K562 (cell line): ENCODE measurements around the gene DHX29. TPM values are rescaled to one million over a fixed set of nuclear protein-coding genes. Genes with fewer than 3 reads are reported as not detected.

Source experiments
- ATAC-seq: fragments of 200-7000 bp; cut with Tn5 transposase; 3 replicates; pipeline ENCODE4 v1.9.1; 2020; ENCODE audit warnings: moderate library complexity
- BruUV-seq: library from RNA; stranded (reverse); fragments of 400-500 nt; replicated peaks from 2 replicates; lab custom pipeline; 2021; lab: Mats Ljungman, UMichigan
- CTCF ChIA-PET: fragments of 300-600 bp; formaldehyde crosslinking; extraction: SDS; loops from one replicate; lab custom pipeline; 2021; ENCODE audit warnings: low intra/inter-chr PET ratio; lab: Yijun Ruan, JAX
- POLR2A ChIA-PET: fragments of 300-600, 350-650 bp; sonication (Branson Sonifier 250); formaldehyde crosslinking; extraction: SDS; loops from one replicate; lab custom pipeline; 2021; ENCODE audit warnings: antibody characterized with exemption, inconsistent platforms; lab: Yijun Ruan, JAX
- DNase-seq, 4 experiments: peaks; one replicate each; pipeline versions ENCODE4 v3.0.0 to v3.0.0-alpha.2; 2011 to 2018; ENCODE audit warnings: low spot score in 3 of 4, mixed read lengths in 3 of 4; ENCODE audit errors: extremely low read depth in 1 of 4
- FAIRE-seq: peaks from 2 replicates; lab custom pipeline; 2011; peaks lifted over from hg19 to GRCh38; lab: Jason Lieb, UNC
- H2AFZ ChIP-seq: 2 replicates; pipeline ENCODE4 v1.6.0; 2011; ENCODE audit warnings: low read depth, low read length, control low read depth, inconsistent platforms
- H3K27ac ChIP-seq: fragments of 200-600 bp; 3 replicates; pipeline ENCODE4 v1.8.0; 2011; ENCODE audit warnings: low read depth, mild to moderate bottlenecking, control low read depth, inconsistent platforms, low read length, moderate library complexity, mixed read lengths; ENCODE audit errors: extremely low read depth
- H3K27me3 ChIP-seq, 2 experiments: fragments of 300-600 bp in 1 of 2; 2 replicates in 1 of 2; 3 replicates in 1 of 2; pipeline versions ENCODE4 v1.6.0 to v1.8.0; 2011; ENCODE audit warnings: inconsistent platforms in 2 of 2, low read length in 2 of 2, mild to moderate bottlenecking in 1 of 2, mixed read lengths in 1 of 2, moderate library complexity in 1 of 2; ENCODE audit not compliant: control insufficient read depth in 2 of 2, insufficient read depth in 2 of 2
- H3K36me3 ChIP-seq: fragments of 300-600 bp; 3 replicates; pipeline ENCODE4 v1.8.0; 2011; ENCODE audit warnings: mild to moderate bottlenecking, low read length, inconsistent platforms; ENCODE audit not compliant: control insufficient read depth, insufficient read depth
- H3K4me1 ChIP-seq, 2 experiments: fragments of 200-600 bp in 1 of 2; replicated peaks in 1 of 2; 2 replicates in 1 of 2; 3 replicates in 1 of 2; pipeline versions ENCODE4 v1.5.1 to v1.8.0; 2011; ENCODE audit warnings: inconsistent platforms in 2 of 2, low read length in 2 of 2, mild to moderate bottlenecking in 1 of 2, mixed read lengths in 1 of 2, moderate library complexity in 1 of 2; ENCODE audit not compliant: control insufficient read depth in 2 of 2, insufficient read depth in 2 of 2
- H3K4me2 ChIP-seq: 2 replicates; pipeline ENCODE4 v1.6.1; 2011; ENCODE audit warnings: low read length, control low read depth, inconsistent platforms, mixed read lengths; ENCODE audit not compliant: insufficient read depth
- H3K4me3 ChIP-seq: fragments of 200-600 bp; sonication (generic), shearing (Covaris generic); 2 replicates; pipeline ENCODE4 v1.5.1; 2016; ENCODE audit warnings: control low read depth, inconsistent platforms
- H3K79me2 ChIP-seq: fragments of 200-600 bp; 3 replicates; pipeline ENCODE4 v1.8.0; 2011; ENCODE audit warnings: low read length, inconsistent platforms; ENCODE audit not compliant: control insufficient read depth, insufficient read depth
- H3K9ac ChIP-seq, 2 experiments: 2 replicates each; pipeline versions ENCODE4 v1.6.0 to v1.6.1; 2011; ENCODE audit warnings: low read depth in 2 of 2, low read length in 2 of 2, control low read depth in 1 of 2, inconsistent platforms in 1 of 2, mild to moderate bottlenecking in 1 of 2, mixed read lengths in 1 of 2; ENCODE audit not compliant: insufficient read depth in 1 of 2
- H3K9me1 ChIP-seq: one replicate; pipeline ENCODE4 v1.6.0; 2011; ENCODE audit warnings: inconsistent platforms, mild to moderate bottlenecking, low read length, moderate library complexity; ENCODE audit not compliant: control insufficient read depth, insufficient read depth
- H3K9me3 ChIP-seq: replicated peaks from 2 replicates; pipeline ENCODE4 v1.5.1; 2011; ENCODE audit warnings: low read depth, low read length, inconsistent platforms; ENCODE audit not compliant: control insufficient read depth, insufficient read depth
- H4K20me1 ChIP-seq: replicated peaks from 2 replicates; pipeline ENCODE4 v1.6.1; 2011; ENCODE audit warnings: low read length, inconsistent platforms, mixed read lengths; ENCODE audit not compliant: control insufficient read depth, insufficient read depth
- ATF2 ChIP-seq: sonication (generic); formaldehyde crosslinking; IDR thresholded peaks from 2 replicates; pipeline ENCODE4 v1.8.1; 2022; ENCODE audit warnings: missing genetic modification reagents
- CSDE1 ChIP-seq, 2 experiments: fragments of 450-650 bp; IDR thresholded peaks; 2 replicates each; pipeline ENCODE4 v1.6.1; 2016; ENCODE audit warnings: mild to moderate bottlenecking in 1 of 2
- DEAF1 ChIP-seq: fragments of 450-650 bp; formaldehyde crosslinking; IDR thresholded peaks from 2 replicates; pipeline ENCODE4 v1.4.0; 2020; ENCODE audit warnings: mild to moderate bottlenecking, moderate library complexity
- EP400 ChIP-seq: fragments of 450-650 bp; IDR thresholded peaks from 2 replicates; pipeline ENCODE4 v1.6.1; 2017; ENCODE audit warnings: antibody characterized with exemption, mild to moderate bottlenecking, moderate library complexity
- FIP1L1 ChIP-seq: fragments of 200-400 bp; formaldehyde crosslinking; IDR thresholded peaks from 2 replicates; pipeline ENCODE4 v1.6.1; 2018; ENCODE audit warnings: mild to moderate bottlenecking, low read depth, low read length; ENCODE audit not compliant: poor library complexity, severe bottlenecking
- HNRNPLL ChIP-seq: fragments of 200-400 bp; formaldehyde crosslinking; IDR thresholded peaks from 2 replicates; pipeline ENCODE4 v1.6.1; 2017; ENCODE audit warnings: low read length, low read depth, mild to moderate bottlenecking; ENCODE audit not compliant: poor library complexity, severe bottlenecking
- KDM5B ChIP-seq: fragments of 200-600 bp; sonication (generic); IDR thresholded peaks from 2 replicates; pipeline ENCODE4 v1.6.1; 2012; ENCODE audit warnings: low read depth, mild to moderate bottlenecking, moderate library complexity, low read length, control low read depth, inconsistent platforms; ENCODE audit not compliant: insufficient replicate concordance
- NFIX ChIP-seq: fragments of 250-450 bp; sonication (Bioruptor Pico); IDR thresholded peaks from 2 replicates; pipeline ENCODE4 v1.4.0; 2020; ENCODE audit warnings: low read depth, mild to moderate bottlenecking, moderate library complexity
- PKNOX1 ChIP-seq: fragments of 450-650 bp; IDR thresholded peaks from 2 replicates; pipeline ENCODE4 v1.6.1; 2016
- SLC30A9 ChIP-seq: fragments of 250-450 bp; sonication (Bioruptor Pico); IDR thresholded peaks from 2 replicates; pipeline ENCODE4 v1.8.0; 2022; ENCODE audit warnings: mild to moderate bottlenecking, moderate library complexity
- SMAD2 ChIP-seq: fragments of 150-350 bp; IDR thresholded peaks from 2 replicates; pipeline ENCODE4 v1.6.1; 2014; ENCODE audit warnings: low read depth, mild to moderate bottlenecking, low read length
- TARDBP ChIP-seq: fragments of 450-650 bp; IDR thresholded peaks from 2 replicates; pipeline ENCODE4 v1.6.1; 2016
- USF2 ChIP-seq: sonication (generic); formaldehyde crosslinking; IDR thresholded peaks from 2 replicates; pipeline ENCODE4 v1.5.0; 2020; ENCODE audit warnings: missing genetic modification reagents
- WGBS: fragments of 100-300 bp; shearing (Covaris generic); methylation state at CpG from one replicate; pipeline ENCODE4 v1.1.6; 2016; ENCODE audit warnings: low coverage, mixed read lengths; ENCODE audit not compliant: insufficient coverage; ENCODE audit errors: missing lambda C conversion rate; 5-methylcytosine and 5-hydroxymethylcytosine counted together
- in situ Hi-C: fragments of 300-500 bp; cut with MboI; formaldehyde crosslinking; loops from 4 replicates; pipeline ENCODE4 v1.15.0; 2018; ENCODE audit warnings: inconsistent platforms, mixed read lengths
- intact Hi-C: fragments of 100-400 bp; cut with micrococcal nuclease; formaldehyde crosslinking; loops from 2 replicates; pipeline ENCODE4 v1.14.2; 2022
- polyA plus RNA-seq, 8 experiments: library from polyadenylated mRNA; depleted of rRNA in 4 of 8; stranded (reverse) in 5 of 8; unstranded in 3 of 8; fragments of >200 nt; fragmentation: Nextera tagmentation in 2 of 8; fragmentation: Illumina TruSeq in 1 of 8; extraction: Ambion mirVana in 2 of 8; extraction: Trizol in 1 of 8; gene quantifications; 2 replicates each; pipeline versions ENCODE4 v1.2.1 to v1.2.3, GENCODE V29; 2011 to 2014; ENCODE audit warnings: inconsistent platforms in 1 of 8, missing spikeins in 1 of 8
- total RNA-seq, 7 experiments: library from RNA; depleted of rRNA in 6 of 7; stranded (reverse); fragments of >200 nt in 6 of 7; fragmentation: Illumina TruSeq in 2 of 7; extraction: Trizol in 2 of 7; gene quantifications; 2 replicates each; pipeline versions ENCODE4 v1.2.1 to v1.2.3, GENCODE V29; 2011 to 2021; ENCODE audit warnings: low replicate concordance in 1 of 7

DHX29 gene
- total and polyA plus RNA-seq, 9 of the 15 experiments (the other 6 are each of a cell fraction or from before 2014, with no cell fraction given), result 7.5 to 42.1 (median 25.0) TPM

- Histone ChIP-seq H3K9ac (peak overlapping the region; percentile 82 to 89), H2AFZ (peak overlapping the region; percentile 99), H3K36me3 (no peaks in the 10 kb centered on the region), H3K27ac (peak overlapping the region; percentile 64), H3K4me3 (peak overlapping the region; percentile 71), H3K9me3 (no peaks in the 10 kb centered on the region), H3K4me1 (peaks cover 12 to 40% of the 10 kb centered on the region in 2 experiments; a peak in 3 of 5 replicates), H4K20me1 (no peaks in the 10 kb centered on the region), H3K27me3 (peaks cover 17 to 22% of the 10 kb centered on the region in 2 experiments), H3K79me2 (no peaks in the 10 kb centered on the region), H3K4me2 (peak overlapping the region; percentile 89), H3K9me1 (peaks cover 3% of the 10 kb centered on the region)
- ATAC-seq, result no peak
- DNase-seq, result no peak
- ChIA-PET POLR2A (interaction anchor here (0.7 to 1.0 kb wide), 2 partner anchors 13 to 80 kb away, joined by 3 to 4 read pairs; partner anchors contain the start of genes DHX29 and MTREX), CTCF (interaction anchor here (1.9 kb wide), 1 partner anchor 464 kb away, joined by 6 read pairs; no protein-coding TSS in a partner anchor)
- intact Hi-C loops, result loop anchor here (2.0 to 5.0 kb wide), 3 partner anchors 56 to 463 kb away; partner anchors contain the start of genes CDC20B, DHX29 and MTREX
- in situ Hi-C loops, result no loop called here
- 41% methylated on average over 29 of the region's 30 CpGs for WGBS
- peak; percentile 51 for FAIRE-seq
- no TSS peak for BruUV-seq
- peak; percentile 19; the same call in 1 of the 2 replicates for TF ChIP-seq PKNOX1
- peak; percentile 45 for TF ChIP-seq EP400
- no peak for TF ChIP-seq KDM5B
- no peak for TF ChIP-seq ATF2 (CRISPR knock-in tag)
- TF ChIP-seq TARDBP, result 0 out of 2 replicates have a peak, but pooled peaks have one; percentile 7
- TF ChIP-seq DEAF1 (CRISPR knock-in tag), result no peak
- no peak for TF ChIP-seq SMAD2
- peak; percentile 52 for TF ChIP-seq NFIX (CRISPR knock-in tag)
- peak; percentile 90 for TF ChIP-seq HNRNPLL
- TF ChIP-seq USF2 (CRISPR knock-in tag), result peak; percentile 12
- 0 out of 4 replicates have a peak, but pooled peaks of 1 of the 2 experiments have one; percentile 18 for TF ChIP-seq CSDE1 (IDR thresholded peaks at IDR 0.05)
- no peak for TF ChIP-seq SLC30A9 (CRISPR knock-in tag)
- TF ChIP-seq FIP1L1, result no peak
Measured at GRCh38 chr5:55227664-55228430, 79.6 kb downstream of the DHX29 start.
